ENCODE results near the gene ZSWIM1.

DNA sequence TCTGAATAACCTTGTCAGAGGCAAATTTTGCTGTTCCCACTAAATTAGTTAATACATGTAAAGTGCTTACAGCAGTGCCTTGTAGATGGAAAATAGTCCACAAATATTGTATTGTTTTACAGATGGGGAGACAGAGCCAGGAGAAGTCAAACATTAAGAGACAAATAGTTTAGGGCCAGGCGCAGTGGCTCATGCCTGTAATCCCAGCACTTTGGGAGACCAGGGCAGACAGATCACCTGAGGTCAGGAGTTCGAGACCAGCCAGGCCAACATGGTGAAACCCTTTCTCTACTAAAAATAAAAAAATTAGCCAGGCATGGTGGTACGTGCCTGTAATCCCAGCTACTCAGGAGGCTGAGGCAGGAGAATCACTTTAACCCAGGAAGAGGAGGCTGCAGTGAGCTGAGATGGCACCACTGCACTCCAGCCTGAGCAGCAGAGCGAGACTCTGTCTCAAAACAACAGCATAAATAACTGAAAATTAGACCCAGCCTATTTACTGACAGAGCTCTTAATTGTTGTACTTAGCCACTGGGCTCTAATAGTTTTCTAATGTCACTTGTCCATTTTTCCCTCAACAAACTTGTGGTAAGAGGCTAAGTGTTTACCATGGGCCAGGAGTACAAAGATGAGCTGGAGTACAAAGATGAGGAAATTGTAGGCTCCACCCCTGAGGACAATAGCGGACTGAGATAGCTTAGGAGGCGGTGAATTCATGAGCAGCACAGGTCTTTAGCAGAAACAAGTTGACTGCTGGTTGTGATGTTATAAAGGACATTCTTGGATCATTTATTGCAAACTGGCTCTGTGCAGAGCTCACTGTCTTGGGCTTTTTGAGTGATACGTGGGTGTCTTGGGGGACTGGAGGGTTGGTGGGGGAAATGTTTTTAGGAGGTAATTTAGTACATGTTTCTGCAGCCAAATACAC is 17.2 kb upstream of the ZSWIM1 start:
- TF ChIP-seq, protein P1, sequence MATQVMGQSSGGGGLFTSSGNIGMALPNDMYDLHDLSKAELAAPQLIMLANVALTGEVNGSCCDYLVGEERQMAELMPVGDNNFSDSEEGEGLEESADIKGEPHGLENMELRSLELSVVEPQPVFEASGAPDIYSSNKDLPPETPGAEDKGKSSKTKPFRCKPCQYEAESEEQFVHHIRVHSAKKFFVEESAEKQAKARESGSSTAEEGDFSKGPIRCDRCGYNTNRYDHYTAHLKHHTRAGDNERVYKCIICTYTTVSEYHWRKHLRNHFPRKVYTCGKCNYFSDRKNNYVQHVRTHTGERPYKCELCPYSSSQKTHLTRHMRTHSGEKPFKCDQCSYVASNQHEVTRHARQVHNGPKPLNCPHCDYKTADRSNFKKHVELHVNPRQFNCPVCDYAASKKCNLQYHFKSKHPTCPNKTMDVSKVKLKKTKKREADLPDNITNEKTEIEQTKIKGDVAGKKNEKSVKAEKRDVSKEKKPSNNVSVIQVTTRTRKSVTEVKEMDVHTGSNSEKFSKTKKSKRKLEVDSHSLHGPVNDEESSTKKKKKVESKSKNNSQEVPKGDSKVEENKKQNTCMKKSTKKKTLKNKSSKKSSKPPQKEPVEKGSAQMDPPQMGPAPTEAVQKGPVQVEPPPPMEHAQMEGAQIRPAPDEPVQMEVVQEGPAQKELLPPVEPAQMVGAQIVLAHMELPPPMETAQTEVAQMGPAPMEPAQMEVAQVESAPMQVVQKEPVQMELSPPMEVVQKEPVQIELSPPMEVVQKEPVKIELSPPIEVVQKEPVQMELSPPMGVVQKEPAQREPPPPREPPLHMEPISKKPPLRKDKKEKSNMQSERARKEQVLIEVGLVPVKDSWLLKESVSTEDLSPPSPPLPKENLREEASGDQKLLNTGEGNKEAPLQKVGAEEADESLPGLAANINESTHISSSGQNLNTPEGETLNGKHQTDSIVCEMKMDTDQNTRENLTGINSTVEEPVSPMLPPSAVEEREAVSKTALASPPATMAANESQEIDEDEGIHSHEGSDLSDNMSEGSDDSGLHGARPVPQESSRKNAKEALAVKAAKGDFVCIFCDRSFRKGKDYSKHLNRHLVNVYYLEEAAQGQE (IDR thresholded peaks at IDR 0.05; ENCODE audit: insufficient read depth in 1 of 2, low read depth in 2 of 2, low read length in 2 of 2): no peak
- no peak for TF ChIP-seq SIN3A (IDR thresholded peaks at IDR 0.05; ENCODE audit: borderline replicate concordance, insufficient read depth, low read length)
- no peak for TF ChIP-seq TAF1 (IDR thresholded peaks at IDR 0.05; ENCODE audit: borderline replicate concordance, insufficient read depth, low read length)
